ENCODE data around the gene TFDP2.

GRCh38 chr3:142009029-142009428 lies 140.3 kb downstream of the TFDP2 start:
- TF ChIP-seq, protein P1, sequence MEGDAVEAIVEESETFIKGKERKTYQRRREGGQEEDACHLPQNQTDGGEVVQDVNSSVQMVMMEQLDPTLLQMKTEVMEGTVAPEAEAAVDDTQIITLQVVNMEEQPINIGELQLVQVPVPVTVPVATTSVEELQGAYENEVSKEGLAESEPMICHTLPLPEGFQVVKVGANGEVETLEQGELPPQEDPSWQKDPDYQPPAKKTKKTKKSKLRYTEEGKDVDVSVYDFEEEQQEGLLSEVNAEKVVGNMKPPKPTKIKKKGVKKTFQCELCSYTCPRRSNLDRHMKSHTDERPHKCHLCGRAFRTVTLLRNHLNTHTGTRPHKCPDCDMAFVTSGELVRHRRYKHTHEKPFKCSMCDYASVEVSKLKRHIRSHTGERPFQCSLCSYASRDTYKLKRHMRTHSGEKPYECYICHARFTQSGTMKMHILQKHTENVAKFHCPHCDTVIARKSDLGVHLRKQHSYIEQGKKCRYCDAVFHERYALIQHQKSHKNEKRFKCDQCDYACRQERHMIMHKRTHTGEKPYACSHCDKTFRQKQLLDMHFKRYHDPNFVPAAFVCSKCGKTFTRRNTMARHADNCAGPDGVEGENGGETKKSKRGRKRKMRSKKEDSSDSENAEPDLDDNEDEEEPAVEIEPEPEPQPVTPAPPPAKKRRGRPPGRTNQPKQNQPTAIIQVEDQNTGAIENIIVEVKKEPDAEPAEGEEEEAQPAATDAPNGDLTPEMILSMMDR (IDR thresholded peaks at IDR 0.05) = no peak
- TF ChIP-seq POLR2A (IDR thresholded peaks at IDR 0.05) = no peak

Measured in suprapubic skin (tissue), 3 donors.